ENCODE data around the gene CIRBP.
"Not testable (repeated sequence)": the region's sequence is repeated elsewhere in the genome, so short reads cannot be mapped to it uniquely, and the experiment has no call there.

Gene CIRBP

DNA sequence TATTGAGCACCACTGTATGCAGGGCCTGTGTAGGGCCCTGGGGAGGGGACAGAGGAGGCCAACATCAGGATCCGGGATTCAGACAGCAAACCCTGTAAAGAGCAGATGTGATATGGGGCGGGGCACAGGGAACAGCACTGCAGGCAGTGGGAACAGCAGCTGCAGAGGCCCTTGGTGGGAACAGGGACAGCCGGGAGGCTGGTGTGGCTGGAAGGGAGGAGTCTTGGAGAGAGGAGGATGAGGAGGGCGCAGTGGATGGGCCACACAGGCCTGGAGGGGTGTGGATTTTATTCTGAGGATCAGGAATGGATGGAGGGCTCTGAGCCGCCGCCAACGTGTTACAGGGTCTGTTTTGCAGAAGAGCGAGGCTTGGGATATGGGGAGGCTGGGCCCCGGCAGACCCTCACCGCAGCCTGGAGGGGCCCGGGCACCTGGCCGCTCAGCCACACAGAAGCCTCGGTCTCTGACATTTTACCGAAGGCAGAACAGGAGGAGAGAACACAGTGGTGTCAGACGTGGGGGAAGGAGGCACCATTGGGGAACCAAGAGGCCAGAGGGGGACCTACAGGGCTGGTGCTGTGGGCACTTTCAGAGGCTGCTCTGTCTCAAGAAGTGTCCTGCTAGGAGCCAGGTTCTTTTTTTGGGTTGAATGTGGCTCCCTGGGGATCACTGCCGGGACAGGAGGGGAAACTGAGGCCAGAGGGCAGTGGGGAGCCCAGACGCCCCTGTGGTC is 23.5 kb downstream of the CIRBP start:
- no peak for DNase-seq (ENCODE audit: low read depth)

DNA sequence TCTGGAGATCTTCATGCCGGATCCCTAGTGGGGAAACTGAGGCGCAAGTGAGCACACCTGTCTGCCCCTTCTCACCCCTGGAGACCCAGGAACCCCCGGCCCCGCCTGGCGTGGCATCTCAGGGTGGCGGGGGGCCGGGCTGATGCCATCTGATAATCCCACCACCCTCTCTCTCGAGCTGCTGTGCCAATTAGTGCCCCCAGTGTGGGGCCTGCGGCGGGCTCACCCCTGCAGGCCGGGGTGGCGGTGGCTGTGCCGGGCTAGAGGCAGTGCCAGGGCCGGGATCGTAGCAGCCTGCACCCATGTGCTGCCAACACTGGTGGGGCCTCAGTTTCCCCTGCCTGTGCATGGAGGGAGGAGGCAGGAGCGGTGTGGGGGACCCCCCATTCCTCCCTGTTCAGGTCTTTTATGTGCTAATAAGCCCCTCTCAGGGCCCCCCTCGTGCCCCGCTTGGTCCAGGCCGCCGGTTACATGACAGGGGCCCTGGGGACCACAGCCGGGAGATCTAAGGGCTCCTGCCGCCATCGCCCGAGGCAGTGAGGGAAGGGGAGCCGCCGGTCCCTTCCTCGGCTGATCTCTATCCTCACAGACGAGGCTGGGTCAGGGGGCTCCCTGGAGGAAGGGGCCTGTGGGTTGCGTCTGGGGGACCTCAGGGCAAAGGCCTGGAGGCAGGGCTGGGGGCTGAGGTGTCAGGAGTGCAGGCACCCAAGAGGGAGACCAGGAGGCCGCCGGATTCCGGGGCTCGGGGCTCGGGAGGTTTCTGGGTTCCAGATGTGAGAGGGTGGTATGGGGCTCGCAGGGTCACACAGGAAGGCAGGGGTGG is 24.9 kb downstream of the CIRBP start:
- DNase-seq (ENCODE audit: low read depth), result no peak

- no peak for DNase-seq (ENCODE audit: low read depth)
Measured at GRCh38 chr19:1294688-1295087, 25.6 kb downstream of the CIRBP start.

- DNase-seq (ENCODE audit: low read depth), result no peak
Measured at GRCh38 chr19:1295169-1296012, 26.3 kb downstream of the CIRBP start.

DNA sequence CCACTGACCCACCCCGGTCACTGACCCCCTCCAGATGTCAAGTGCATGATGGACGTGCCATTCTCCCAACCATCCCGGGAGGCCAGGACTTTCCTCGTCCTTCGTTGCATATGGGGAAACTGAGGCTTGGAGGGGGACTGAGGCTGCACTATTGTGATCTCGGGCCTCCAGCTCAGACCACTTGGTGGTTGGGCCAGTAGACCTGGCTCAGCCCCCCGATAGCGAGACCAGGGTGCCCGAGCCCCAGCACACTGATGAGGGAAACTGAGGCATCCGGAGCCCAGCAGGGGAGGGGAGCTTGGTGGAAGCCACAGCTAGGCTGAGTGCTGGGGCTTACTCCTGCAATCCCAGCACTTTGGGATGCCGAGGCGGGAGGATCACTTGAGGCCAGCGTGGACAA is 26.9 kb downstream of the CIRBP start:
- no peak for DNase-seq (ENCODE audit: low read depth)

DNA sequence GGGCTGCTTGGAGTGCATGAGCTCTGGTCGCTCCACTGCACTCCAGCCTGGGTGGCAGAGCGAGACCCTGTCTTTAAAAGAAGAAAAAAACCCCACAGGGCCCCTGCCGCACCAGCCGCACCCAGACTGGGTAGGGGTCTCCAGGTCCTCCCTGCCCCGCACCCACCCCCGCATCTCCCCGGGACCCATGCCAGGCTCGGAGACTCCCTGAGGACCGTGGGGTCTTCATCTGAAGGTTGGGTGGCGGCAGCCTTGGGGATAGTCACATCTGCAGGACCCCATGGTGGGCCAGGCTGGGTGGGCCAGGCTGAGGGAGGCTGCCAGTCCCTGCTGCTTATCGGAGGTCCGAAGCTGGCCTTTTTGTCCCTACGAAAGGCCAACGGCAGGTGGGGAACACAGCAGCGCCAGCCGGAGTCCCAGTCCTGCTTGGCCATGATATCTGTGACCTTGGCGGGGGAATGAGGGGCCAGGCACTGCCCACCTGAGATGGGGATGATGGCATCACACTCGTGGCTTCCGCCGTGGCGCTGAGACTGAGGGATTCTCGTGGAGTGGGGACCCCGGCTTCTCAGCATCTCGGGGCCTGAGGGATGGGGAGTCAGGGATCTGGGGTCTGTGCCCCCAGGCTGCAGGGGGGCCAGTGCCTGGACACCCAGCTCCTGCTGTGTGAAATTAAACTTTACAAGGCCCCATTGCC is 27.6 kb downstream of the CIRBP start:
- DNase-seq (ENCODE audit: low read depth), result no peak

GRCh38 chr19:1298235-1298634 is 29.1 kb downstream of the CIRBP start:
- DNase-seq (ENCODE audit: low read depth), result no peak

- no peak for DNase-seq (ENCODE audit: low read depth)
Measured at GRCh38 chr19:1299801-1300200, 30.7 kb downstream of the CIRBP start.

DNA sequence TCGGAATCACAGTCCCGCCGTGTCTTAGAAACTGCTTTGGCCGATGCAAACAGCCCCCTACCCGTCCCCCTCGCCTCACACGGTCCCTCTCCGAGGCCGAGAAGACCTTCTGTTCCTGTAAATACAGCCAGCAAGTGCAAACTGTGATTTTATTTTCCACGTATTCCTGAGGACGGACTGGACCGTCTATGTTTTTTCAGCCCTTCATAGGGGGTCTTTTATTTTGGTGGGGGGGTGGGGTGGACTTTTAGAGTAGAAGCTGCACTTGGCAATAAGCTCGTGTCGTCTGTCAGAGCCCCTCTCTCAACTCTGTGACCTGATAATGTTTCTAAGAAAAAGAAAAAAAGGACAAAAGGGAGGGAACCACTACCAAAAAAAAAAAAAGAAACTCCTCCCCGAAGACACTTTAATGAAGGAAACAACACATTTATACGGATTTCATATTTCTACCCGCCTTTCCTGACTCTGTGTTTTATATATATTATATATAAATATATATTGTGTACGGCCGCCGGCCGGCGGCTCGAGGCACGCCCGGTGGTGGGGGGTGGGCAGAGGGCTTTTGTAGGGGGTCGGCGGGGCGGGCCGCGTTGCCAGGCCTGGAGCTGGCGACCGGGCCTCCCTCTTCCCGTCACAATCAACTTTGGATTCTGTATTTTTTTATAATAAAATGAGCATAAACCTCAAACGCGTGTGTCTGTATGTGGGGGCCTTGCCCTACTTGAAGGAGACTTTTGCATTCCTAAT is 31.8 kb downstream of the CIRBP start:
- no peak for DNase-seq (ENCODE audit: low read depth)

DNA sequence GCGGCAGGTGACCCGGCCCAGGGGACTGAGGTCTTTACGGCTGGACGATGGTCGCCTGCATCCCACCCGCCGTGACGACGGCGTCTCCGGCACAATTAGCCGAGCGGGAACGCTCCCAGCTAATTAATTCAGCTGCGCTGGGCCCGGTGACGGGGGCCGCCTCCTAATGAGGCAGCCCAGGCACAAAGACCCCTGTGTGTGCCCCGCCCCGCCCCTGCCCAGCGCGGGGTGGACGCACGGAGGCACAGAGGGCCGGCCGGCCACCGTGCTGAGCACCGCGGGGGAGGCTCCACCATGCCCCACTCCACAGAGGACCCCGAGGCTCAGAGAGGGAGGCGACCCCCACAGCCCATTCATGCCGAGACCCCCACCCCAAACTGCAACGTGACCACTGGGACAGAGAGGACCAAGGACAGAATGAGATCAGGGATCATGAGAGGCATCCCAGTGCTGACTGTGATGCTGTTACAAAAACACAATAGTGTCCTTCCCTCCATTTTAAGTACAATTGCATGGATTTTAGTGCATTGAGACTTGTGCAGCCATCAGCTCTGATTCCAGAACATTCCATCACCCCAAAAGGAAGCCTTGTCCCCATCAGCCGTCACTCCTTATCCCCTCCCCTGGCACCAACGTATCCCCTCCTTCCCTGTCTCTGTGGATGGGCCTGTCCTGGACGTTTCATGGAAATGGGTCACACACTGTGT is 33.6 kb downstream of the CIRBP start:
- DNase-seq (ENCODE audit: low read depth), result no peak

- DNase-seq (ENCODE audit: low read depth), result no peak
Measured at GRCh38 chr19:1304197-1304924, 35.2 kb downstream of the CIRBP start.

- DNase-seq (ENCODE audit: low read depth), result not testable (repeated sequence)
Measured at GRCh38 chr19:1305354-1305753, 36.2 kb downstream of the CIRBP start.

DNA sequence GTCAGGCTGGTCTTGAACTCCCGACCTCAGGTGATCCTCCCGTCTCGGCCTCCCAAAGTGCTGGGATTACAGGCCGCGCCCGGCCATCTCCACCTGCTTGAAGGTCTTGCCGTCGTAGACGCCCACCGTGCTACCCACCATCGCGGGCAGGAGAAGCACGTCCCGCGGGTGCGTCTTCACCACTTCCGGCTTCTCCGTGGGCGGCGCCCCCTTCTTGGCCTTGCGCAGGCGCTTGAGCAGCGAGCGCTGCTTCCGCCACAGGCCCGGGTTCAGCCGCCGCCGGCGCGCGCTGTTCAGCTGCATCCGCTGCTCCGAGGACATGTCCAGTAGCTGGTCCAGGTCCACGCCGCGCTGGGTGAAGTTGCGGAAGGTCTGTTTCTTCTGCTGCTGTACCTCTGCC is 38.2 kb downstream of the CIRBP start:
- DNase-seq (ENCODE audit: low read depth), result no peak

DNA sequence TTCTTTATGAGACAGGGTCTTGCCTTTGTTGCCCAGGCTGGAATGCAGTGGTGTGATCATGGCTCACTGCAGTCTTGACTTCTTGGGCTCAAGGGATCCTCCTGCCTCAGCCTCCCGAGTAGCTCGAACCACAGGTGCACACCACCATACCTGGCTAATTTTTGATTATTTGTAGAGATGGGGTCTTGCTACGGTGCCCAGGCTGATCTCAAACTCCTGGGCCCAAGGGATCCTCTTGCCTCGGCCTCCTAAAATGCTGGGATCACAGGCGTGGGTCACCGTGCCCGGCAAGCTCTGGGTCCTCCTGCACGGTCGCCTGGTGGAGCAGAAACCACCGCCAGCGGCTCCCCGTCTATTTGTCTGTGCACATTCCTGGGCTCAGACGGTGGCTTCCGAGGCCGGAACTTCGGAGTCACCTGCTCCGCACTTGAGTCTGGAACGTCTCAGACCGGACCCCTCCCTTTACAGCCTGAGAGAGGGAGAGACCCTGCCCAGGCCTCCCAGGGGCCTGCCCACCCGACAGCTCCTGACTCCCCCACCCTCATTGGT is 38.7 kb downstream of the CIRBP start:
- DNase-seq (ENCODE audit: low read depth), result no peak

DNA sequence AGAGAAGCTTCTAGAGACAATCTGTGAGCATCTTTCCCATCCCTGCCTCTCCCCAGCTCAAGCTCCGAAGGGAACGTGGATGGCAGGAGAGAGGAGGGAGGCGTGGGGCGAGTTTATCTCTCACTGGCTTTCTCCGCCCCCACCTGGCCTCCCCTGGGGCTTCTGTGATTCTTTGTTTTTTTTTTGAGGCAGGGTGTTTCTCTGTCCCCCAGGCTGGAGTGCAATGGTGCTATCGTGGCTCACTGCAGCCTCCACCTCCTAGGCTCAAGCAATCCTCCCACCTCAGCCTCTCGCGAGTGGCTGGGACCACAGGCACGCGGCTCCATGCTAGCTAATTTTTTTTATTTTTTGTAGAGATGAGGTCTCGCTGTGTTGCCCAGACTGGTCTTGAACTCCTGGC is 39.6 kb downstream of the CIRBP start:
- no peak for DNase-seq (ENCODE audit: low read depth)

DNA sequence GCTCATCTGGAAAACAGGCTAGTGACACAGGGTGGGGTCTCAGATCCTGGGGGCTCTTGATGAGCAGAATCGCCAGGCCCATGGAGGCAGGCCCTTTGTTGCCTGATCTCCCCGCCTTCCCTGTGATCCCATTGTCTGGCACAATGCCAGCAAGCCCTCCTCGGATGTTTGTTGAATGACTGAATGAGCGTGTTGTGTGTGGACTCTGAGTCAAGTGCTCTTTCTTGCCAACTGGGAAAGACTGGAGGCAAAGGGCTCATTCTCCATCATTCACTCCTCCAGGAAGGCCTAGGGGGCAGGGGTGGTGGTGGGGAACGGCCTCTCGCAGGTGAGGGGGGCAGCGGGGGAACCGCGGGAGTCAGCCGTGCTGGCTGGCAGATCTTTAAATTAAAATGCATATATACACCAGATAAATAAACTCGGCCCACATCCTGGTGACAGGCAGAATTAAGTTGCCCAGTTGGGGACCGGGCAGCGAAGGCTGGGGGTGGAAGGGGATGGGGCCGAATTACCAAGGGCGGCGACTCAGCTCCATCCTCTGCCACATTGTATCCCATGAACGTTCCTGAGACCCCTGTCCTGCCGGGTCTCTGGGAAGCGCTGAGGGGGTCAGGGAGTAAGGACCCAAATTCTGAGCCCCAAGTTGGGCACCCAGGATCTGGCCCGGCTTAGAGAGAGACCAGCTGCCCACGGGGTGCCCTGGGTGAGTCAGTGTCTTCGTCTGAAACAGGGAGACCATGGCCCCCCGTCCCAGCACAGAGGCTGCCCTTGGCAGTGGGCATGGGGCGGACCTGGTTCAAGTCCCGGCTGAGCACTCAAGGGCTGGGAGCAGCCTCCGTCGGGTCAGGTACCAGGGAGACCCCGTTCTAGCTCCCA is 41.1 kb downstream of the CIRBP start:
- DNase-seq (ENCODE audit: low read depth), result no peak

DNA sequence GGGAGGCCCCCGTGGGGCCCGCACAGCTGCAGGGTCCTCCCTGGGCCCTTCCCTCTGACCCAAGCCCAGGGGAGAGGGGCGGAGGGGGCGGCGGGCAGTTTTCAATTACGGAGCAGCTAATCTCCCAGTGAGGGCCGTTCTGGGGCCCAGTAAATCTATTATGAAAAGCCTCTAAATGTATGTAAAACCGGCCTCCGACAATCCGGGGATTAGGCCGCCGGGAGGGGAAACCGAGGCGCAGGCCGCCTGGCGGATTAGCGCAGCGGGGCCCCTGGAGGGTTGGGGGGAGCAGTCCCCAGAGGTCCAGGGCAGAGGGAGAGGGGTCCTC is 41.7 kb downstream of the CIRBP start:
- no peak for DNase-seq (ENCODE audit: low read depth)

DNA sequence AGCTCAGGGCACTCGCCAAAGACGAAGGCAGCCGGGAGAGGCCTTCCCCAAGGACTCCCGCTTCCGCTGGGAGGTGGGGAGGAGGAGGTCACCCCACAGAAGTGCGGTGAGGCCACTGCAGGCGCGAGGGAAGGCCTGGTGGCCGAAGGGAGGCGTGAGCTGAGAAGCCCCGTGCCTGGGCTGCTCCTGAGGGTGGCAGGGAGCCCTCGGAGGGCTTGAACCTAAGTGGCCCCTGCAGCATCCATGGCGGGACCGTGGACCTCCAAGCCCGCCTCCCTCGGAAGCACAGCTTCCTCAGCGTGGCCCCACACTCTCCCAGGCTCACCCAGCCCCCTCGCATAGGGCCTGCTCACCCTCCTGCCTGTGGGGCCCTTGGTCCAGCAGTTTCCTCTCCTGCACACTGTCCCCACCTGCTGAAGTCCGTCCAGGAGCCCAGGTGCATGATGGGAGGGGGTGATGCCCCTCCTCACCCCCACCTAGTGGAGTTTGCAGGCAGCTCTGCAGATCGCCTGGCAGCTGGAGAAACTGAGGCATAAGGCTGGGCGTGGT is 42.5 kb downstream of the CIRBP start:
- DNase-seq (ENCODE audit: low read depth), result no peak
